WI38 (cell line): ENCODE measurements around the gene KRTAP10-12.

Experiments used
- H3K4me3 ChIP-seq: 2 replicates; pipeline ENCODE4 v1.5.1; 2011; ENCODE audit warnings: low read depth, mild to moderate bottlenecking, control low read depth, low read length
- CTCF ChIP-seq: IDR thresholded peaks from 2 replicates; pipeline ENCODE4 v1.5.1; 2012; ENCODE audit warnings: low read depth, mild to moderate bottlenecking, control low read depth, low read length

KRTAP10-12 gene

GRCh38 chr21:44701541-44701940 is 4.6 kb downstream of the KRTAP10-12 start:
- no peak for TF ChIP-seq CTCF

GRCh38 chr21:44702111-44702972 is 5.4 kb downstream of the KRTAP10-12 start:
- H3K4me3 ChIP-seq = no peak overlapping the region

More at GRCh38 chr21:44701541-44701940, 4.6 kb downstream of the KRTAP10-12 start:
- H3K4me3 ChIP-seq = no peak overlapping the region

GRCh38 chr21:44702973-44703730 is 6.2 kb downstream of the KRTAP10-12 start:
- H3K4me3 ChIP-seq = no peak overlapping the region
- no peak for TF ChIP-seq CTCF

More at GRCh38 chr21:44702111-44702972, 5.4 kb downstream of the KRTAP10-12 start:
- no peak for TF ChIP-seq CTCF

- H3K4me3 ChIP-seq = no peak overlapping the region
- TF ChIP-seq CTCF = no peak
These were observed 7.0 kb downstream of the KRTAP10-12 start for GRCh38 chr21:44703731-44704635.

GRCh38 chr21:44704636-44705001 is 7.6 kb downstream of the KRTAP10-12 start:
- no peak overlapping the region for H3K4me3 ChIP-seq

GRCh38 chr21:44706026-44706705 is 9.2 kb downstream of the KRTAP10-12 start:
- TF ChIP-seq CTCF = no peak
- no peak overlapping the region for H3K4me3 ChIP-seq

More at GRCh38 chr21:44704636-44705001, 7.6 kb downstream of the KRTAP10-12 start:
- no peak for TF ChIP-seq CTCF
